IMR-90 (cell line): ENCODE data around the gene USP28. TPM values are rescaled to one million over a fixed set of nuclear protein-coding genes. Genes with fewer than 3 reads are reported as not detected.

Source experiments
- ATAC-seq: fragments of 200-7000 bp; cut with Tn5 transposase; 2 replicates; pipeline ENCODE4 v1.9.1; 2020; ENCODE audit warnings: low read depth, mild to moderate bottlenecking, moderate library complexity
- BruUV-seq: library from RNA; stranded (reverse); fragments of 400-500 nt; replicated peaks from 2 replicates; lab custom pipeline; 2021; lab: Mats Ljungman, UMichigan
- CTCF ChIA-PET: fragments of 300-600 bp; formaldehyde crosslinking; extraction: SDS; loops from one replicate; lab custom pipeline; 2021; ENCODE audit warnings: antibody characterized with exemption; lab: Yijun Ruan, JAX
- POLR2A ChIA-PET: fragments of 300-600 bp; sonication (Branson Sonifier 250); formaldehyde crosslinking; loops from one replicate; lab custom pipeline; 2022; ENCODE audit warnings: antibody characterized with exemption; ENCODE audit not compliant: unreplicated experiment; lab: Charles Lee
- DNase-seq: peaks from one replicate; pipeline ENCODE4 v3.0.0; 2013
- H2AFZ ChIP-seq: replicated peaks from 2 replicates; pipeline ENCODE3; 2013; ENCODE audit warnings: low read length, mild to moderate bottlenecking; ENCODE audit not compliant: poor library complexity
- H2AK5ac ChIP-seq: 2 replicates; pipeline ENCODE4 v1.6.1; 2013; ENCODE audit warnings: low read depth, low read length, inconsistent platforms
- H2AK9ac ChIP-seq: replicated peaks from 2 replicates; pipeline ENCODE3; 2013; ENCODE audit warnings: mild to moderate bottlenecking, low read depth, low read length, moderate library complexity; ENCODE audit not compliant: poor library complexity
- H2BK120ac ChIP-seq: 2 replicates; pipeline ENCODE4 v1.6.1; 2013; ENCODE audit warnings: low read depth, low read length, inconsistent platforms
- H2BK15ac ChIP-seq: 3 replicates; pipeline ENCODE4 v1.6.1; 2013; ENCODE audit warnings: low read depth, low read length, inconsistent platforms
- H2BK20ac ChIP-seq: 2 replicates; pipeline ENCODE4 v1.6.1; 2013; ENCODE audit warnings: low read depth, mild to moderate bottlenecking, inconsistent platforms, low read length, moderate library complexity
- H2BK5ac ChIP-seq: 2 replicates; pipeline ENCODE4 v1.6.1; 2013; ENCODE audit warnings: mild to moderate bottlenecking, low read depth, low read length, inconsistent platforms; ENCODE audit not compliant: poor library complexity, severe bottlenecking
- H3K14ac ChIP-seq: replicated peaks from 2 replicates; pipeline ENCODE4 v1.6.1; 2013; ENCODE audit warnings: low read depth, low read length, inconsistent platforms
- H3K18ac ChIP-seq: 2 replicates; pipeline ENCODE4 v1.6.1; 2013; ENCODE audit warnings: low read depth, low read length, control low read depth
- H3K23ac ChIP-seq: 2 replicates; pipeline ENCODE4 v1.6.1; 2013; ENCODE audit warnings: low read depth, low read length, inconsistent platforms
- H3K27ac ChIP-seq: 2 replicates; pipeline ENCODE4 v1.5.1; 2013; ENCODE audit warnings: mild to moderate bottlenecking, control low read depth, low read length; ENCODE audit not compliant: insufficient read depth
- H3K27me3 ChIP-seq: 2 replicates; pipeline ENCODE4 v1.6.1; 2013; ENCODE audit warnings: low read length; ENCODE audit not compliant: control insufficient read depth, insufficient read depth
- H3K36me3 ChIP-seq: 2 replicates; pipeline ENCODE4 v1.6.1; 2013; ENCODE audit warnings: low read length, mixed read lengths; ENCODE audit not compliant: control insufficient read depth, insufficient read depth
- H3K4ac ChIP-seq: 2 replicates; pipeline ENCODE4 v1.6.1; 2013; ENCODE audit warnings: low read depth, low read length, inconsistent platforms
- H3K4me1 ChIP-seq: 2 replicates; pipeline ENCODE4 v1.6.1; 2013; ENCODE audit warnings: low read length, mixed read lengths; ENCODE audit not compliant: control insufficient read depth, insufficient read depth
- H3K4me2 ChIP-seq: 2 replicates; pipeline ENCODE4 v1.6.1; 2013; ENCODE audit warnings: low read depth, mild to moderate bottlenecking, control low read depth, low read length, moderate library complexity
- H3K4me3 ChIP-seq: 2 replicates; pipeline ENCODE4 v1.5.1; 2013; ENCODE audit warnings: low read depth, mild to moderate bottlenecking, control low read depth, low read length, moderate library complexity; ENCODE audit not compliant: insufficient read depth
- H3K56ac ChIP-seq: 2 replicates; pipeline ENCODE4 v1.6.1; 2013; ENCODE audit warnings: low read length, inconsistent platforms; ENCODE audit not compliant: insufficient read depth; ENCODE audit errors: extremely low read depth
- H3K79me1 ChIP-seq, 2 experiments: 2 replicates each; pipeline ENCODE4 v1.6.1; 2013; ENCODE audit warnings: low read length in 2 of 2, inconsistent platforms in 1 of 2, low read depth in 1 of 2
- H3K9ac ChIP-seq: 2 replicates; pipeline ENCODE4 v1.6.1; 2013; ENCODE audit warnings: low read depth, low read length, control low read depth
- H3K9me1 ChIP-seq: 2 replicates; pipeline ENCODE4 v1.6.1; 2013; ENCODE audit warnings: low read length, inconsistent platforms; ENCODE audit not compliant: insufficient read depth
- H3K9me3 ChIP-seq: 2 replicates; pipeline ENCODE4 v1.6.1; 2013; ENCODE audit warnings: low read length; ENCODE audit not compliant: control insufficient read depth, insufficient read depth
- H4K20me1 ChIP-seq: 2 replicates; pipeline ENCODE4 v1.6.1; 2013; ENCODE audit warnings: low read length, inconsistent platforms; ENCODE audit not compliant: insufficient read depth
- H4K5ac ChIP-seq: 2 replicates; pipeline ENCODE4 v1.6.1; 2013; ENCODE audit warnings: mild to moderate bottlenecking, low read depth, low read length, control low read depth
- H4K8ac ChIP-seq, 2 experiments: 2 replicates each; pipeline ENCODE4 v1.6.1; 2013; ENCODE audit warnings: low read depth in 2 of 2, low read length in 2 of 2, control low read depth in 1 of 2, inconsistent platforms in 1 of 2
- H4K91ac ChIP-seq: 2 replicates; pipeline ENCODE4 v1.6.1; 2013; ENCODE audit warnings: low read depth, low read length, inconsistent platforms; ENCODE audit not compliant: insufficient read depth
- BHLHE40 ChIP-seq: fragments of 150-350 bp; IDR thresholded peaks from 2 replicates; pipeline ENCODE4 v1.6.1; 2016; ENCODE audit warnings: mild to moderate bottlenecking, low read depth, low read length
- CHD1 ChIP-seq: IDR thresholded peaks from 2 replicates; pipeline ENCODE4 v1.6.1; 2012; ENCODE audit warnings: low read depth, low read length, improper control_type of control experiment
- FOS ChIP-seq: fragments of 150-350 bp; IDR thresholded peaks from 2 replicates; pipeline ENCODE4 v1.6.1; 2016; ENCODE audit warnings: low read depth, low read length
- MAFK ChIP-seq: IDR thresholded peaks from 2 replicates; pipeline ENCODE4 v1.6.1; 2012; ENCODE audit warnings: low read depth, low read length, improper control_type of control experiment
- MAZ ChIP-seq: IDR thresholded peaks from 2 replicates; pipeline ENCODE4 v1.6.1; 2012; ENCODE audit warnings: low read depth, mild to moderate bottlenecking, low read length, improper control_type of control experiment, moderate library complexity, borderline replicate concordance
- MXI1 ChIP-seq: IDR thresholded peaks from 2 replicates; pipeline ENCODE4 v1.6.1; 2012; ENCODE audit warnings: low read depth, mild to moderate bottlenecking, low read length, moderate library complexity, borderline replicate concordance
- NFE2L2 ChIP-seq: fragments of 150-350 bp; IDR thresholded peaks from 2 replicates; pipeline ENCODE4 v1.6.1; 2016; ENCODE audit warnings: low read depth, mild to moderate bottlenecking, low read length
- POLR2A ChIP-seq: IDR thresholded peaks from 2 replicates; pipeline ENCODE4 v1.6.1; 2012; ENCODE audit warnings: mild to moderate bottlenecking, low read depth, low read length
- RAD21 ChIP-seq: IDR thresholded peaks from 2 replicates; pipeline ENCODE4 v1.6.1; 2012; ENCODE audit warnings: low read length, improper control_type of control experiment
- WGBS, 2 experiments: methylation state at CpG; one replicate each; pipeline versions ENCODE4 v1.1.5 to v1.1.7; 2013; ENCODE audit warnings: missing lambda C conversion rate in 2 of 2; ENCODE audit not compliant: insufficient read length in 1 of 2; ENCODE audit errors: extremely low coverage in 2 of 2; 5-methylcytosine and 5-hydroxymethylcytosine counted together
- dilution Hi-C: fragments of 300-500 bp; cut with HindIII; formaldehyde crosslinking; loops from one replicate; pipeline ENCODE4 v1.14.3; 2018; ENCODE audit warnings: low sequenced_read_pairs; ENCODE audit not compliant: unreplicated experiment
- in situ Hi-C: fragments of 300-500 bp; cut with MboI; formaldehyde crosslinking; loops from 3 replicates; pipeline ENCODE4 v1.14.3; 2019; ENCODE audit warnings: low sequenced_read_pairs, inconsistent platforms, mixed read lengths
- intact Hi-C: fragments of 100-400 bp; cut with micrococcal nuclease; formaldehyde crosslinking; loops from 2 replicates; pipeline ENCODE4 v1.10.0; 2022
- polyA plus RNA-seq, 3 experiments: library from polyadenylated mRNA; depleted of rRNA; stranded (reverse); fragments of >200 nt; gene quantifications; 2 replicates each; pipeline ENCODE4 v1.2.3, GENCODE V29; 2012; ENCODE audit warnings: low replicate concordance in 1 of 3
- total RNA-seq: library from RNA; depleted of rRNA; stranded (reverse); fragments of >200 nt; gene quantifications from 2 replicates; pipeline ENCODE4 v1.2.3, GENCODE V29; 2012
- TF ChIP-seq, protein P1 (sequence below): fragments of 150-350 bp; IDR thresholded peaks from 2 replicates; pipeline ENCODE4 v1.6.1; 2016; ENCODE audit warnings: low read depth, mild to moderate bottlenecking, low read length, moderate library complexity, borderline replicate concordance
- TF ChIP-seq, protein P2 (sequence below): fragments of 150-350 bp; IDR thresholded peaks from 2 replicates; pipeline ENCODE4 v1.6.1; 2017; ENCODE audit warnings: mild to moderate bottlenecking, antibody characterized with exemption, low read length, low read depth
- TF ChIP-seq, protein P3 (sequence below): conservative IDR thresholded peaks from 2 replicates; pipeline ENCODE4 v1.5.1; 2012; ENCODE audit warnings: mild to moderate bottlenecking, low read depth, low read length, improper control_type of control experiment

Gene USP28
- total and polyA plus RNA-seq, 2 of the 4 experiments (the other 2 are of a cell fraction), result 17.0 to 36.0 TPM

DNA sequence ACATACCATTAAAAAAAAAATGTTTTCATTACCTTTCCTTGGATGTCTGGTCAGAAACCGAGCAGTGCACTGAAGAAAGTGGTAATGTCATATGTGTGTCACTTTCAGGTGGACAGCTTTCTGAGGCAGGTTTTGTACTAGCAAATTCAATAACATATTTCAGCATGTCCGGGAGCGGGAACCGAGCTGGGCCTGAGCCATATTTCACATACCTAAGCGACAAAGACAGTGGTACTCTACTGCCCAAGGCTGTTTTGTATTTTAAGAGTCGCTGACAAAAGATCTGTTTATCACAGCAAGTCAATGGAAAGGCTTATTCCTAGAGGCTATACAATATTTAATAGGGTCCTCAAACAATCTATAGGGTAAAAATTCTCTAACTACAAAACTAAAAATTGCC, 57.7 kb downstream of the USP28 start:
- ChIA-PET POLR2A (no interaction called here), CTCF (no interaction called here)
- Histone ChIP-seq H3K36me3 (peaks cover 17% of the 10 kb centered on the region), H3K18ac (no peak overlapping the region), H2BK20ac (no peak overlapping the region), H4K20me1 (no peaks in the 10 kb centered on the region), H3K27ac (no peak overlapping the region), H2BK15ac (no peak overlapping the region), H4K91ac (no peak overlapping the region), H4K8ac (no peak overlapping the region), H4K5ac (no peak overlapping the region), H3K4me2 (no peak overlapping the region), H3K27me3 (no peaks in the 10 kb centered on the region), H3K4me1 (no peaks in the 10 kb centered on the region), H3K56ac (no peak overlapping the region), H3K79me1 (no peaks in the 10 kb centered on the region), H2AK5ac (no peak overlapping the region), H3K9me1 (no peaks in the 10 kb centered on the region; the same call in 1 of the 2 replicates), H2BK120ac (no peak overlapping the region), H3K9me3 (no peaks in the 10 kb centered on the region), H3K14ac (no peak overlapping the region), H2AK9ac (no peak overlapping the region), H3K4me3 (no peak overlapping the region), H3K23ac (no peak overlapping the region), H3K9ac (no peak overlapping the region), H2AFZ (no peak overlapping the region), H3K4ac (no peak overlapping the region), H2BK5ac (no peak overlapping the region)
- intact Hi-C loops, result no loop called here
- TF ChIP-seq FOS, result no peak
- TF ChIP-seq MAFK, result no peak
- TF ChIP-seq BHLHE40, result no peak
- no peak for TF ChIP-seq POLR2A
- TF ChIP-seq MXI1, result no peak
- no peak for TF ChIP-seq CHD1
- no peak for TF ChIP-seq MAZ
- TF ChIP-seq RAD21, result no peak
- TF ChIP-seq, protein P1, sequence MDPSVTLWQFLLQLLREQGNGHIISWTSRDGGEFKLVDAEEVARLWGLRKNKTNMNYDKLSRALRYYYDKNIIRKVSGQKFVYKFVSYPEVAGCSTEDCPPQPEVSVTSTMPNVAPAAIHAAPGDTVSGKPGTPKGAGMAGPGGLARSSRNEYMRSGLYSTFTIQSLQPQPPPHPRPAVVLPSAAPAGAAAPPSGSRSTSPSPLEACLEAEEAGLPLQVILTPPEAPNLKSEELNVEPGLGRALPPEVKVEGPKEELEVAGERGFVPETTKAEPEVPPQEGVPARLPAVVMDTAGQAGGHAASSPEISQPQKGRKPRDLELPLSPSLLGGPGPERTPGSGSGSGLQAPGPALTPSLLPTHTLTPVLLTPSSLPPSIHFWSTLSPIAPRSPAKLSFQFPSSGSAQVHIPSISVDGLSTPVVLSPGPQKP, result no peak
- TF ChIP-seq, protein P2, sequence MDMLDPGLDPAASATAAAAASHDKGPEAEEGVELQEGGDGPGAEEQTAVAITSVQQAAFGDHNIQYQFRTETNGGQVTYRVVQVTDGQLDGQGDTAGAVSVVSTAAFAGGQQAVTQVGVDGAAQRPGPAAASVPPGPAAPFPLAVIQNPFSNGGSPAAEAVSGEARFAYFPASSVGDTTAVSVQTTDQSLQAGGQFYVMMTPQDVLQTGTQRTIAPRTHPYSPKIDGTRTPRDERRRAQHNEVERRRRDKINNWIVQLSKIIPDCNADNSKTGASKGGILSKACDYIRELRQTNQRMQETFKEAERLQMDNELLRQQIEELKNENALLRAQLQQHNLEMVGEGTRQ, result no peak
- TF ChIP-seq, protein P3, sequence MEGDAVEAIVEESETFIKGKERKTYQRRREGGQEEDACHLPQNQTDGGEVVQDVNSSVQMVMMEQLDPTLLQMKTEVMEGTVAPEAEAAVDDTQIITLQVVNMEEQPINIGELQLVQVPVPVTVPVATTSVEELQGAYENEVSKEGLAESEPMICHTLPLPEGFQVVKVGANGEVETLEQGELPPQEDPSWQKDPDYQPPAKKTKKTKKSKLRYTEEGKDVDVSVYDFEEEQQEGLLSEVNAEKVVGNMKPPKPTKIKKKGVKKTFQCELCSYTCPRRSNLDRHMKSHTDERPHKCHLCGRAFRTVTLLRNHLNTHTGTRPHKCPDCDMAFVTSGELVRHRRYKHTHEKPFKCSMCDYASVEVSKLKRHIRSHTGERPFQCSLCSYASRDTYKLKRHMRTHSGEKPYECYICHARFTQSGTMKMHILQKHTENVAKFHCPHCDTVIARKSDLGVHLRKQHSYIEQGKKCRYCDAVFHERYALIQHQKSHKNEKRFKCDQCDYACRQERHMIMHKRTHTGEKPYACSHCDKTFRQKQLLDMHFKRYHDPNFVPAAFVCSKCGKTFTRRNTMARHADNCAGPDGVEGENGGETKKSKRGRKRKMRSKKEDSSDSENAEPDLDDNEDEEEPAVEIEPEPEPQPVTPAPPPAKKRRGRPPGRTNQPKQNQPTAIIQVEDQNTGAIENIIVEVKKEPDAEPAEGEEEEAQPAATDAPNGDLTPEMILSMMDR, result no peak
- no peak for TF ChIP-seq NFE2L2
- no peak for ATAC-seq
- WGBS, 2 experiments, result no CpG with 5 or more reads among the region's 6 CpGs
- no TSS peak for BruUV-seq
- in situ Hi-C loops, result no loop called here
- DNase-seq, result no peak
- dilution Hi-C loops, result no loop called here
